ENCODE measurements around the gene GTPBP4. TPM values are rescaled to one million over a fixed set of nuclear protein-coding genes. Genes with fewer than 3 reads are reported as not detected.

Gene GTPBP4
- total RNA-seq, 1 donor, result 27.1 TPM

- Histone ChIP-seq H3K27ac (ENCODE audit: low read depth, low read length) (peak overlapping the region; percentile 97), H3K9me3 (ENCODE audit: low read depth, low read length) (no peaks in the 10 kb centered on the region), H3K36me3 (ENCODE audit: insufficient read depth, low read length) (peaks cover 7% of the 10 kb centered on the region), H3K27me3 (ENCODE audit: insufficient read depth, low read length) (no peaks in the 10 kb centered on the region), H4K20me1 (ENCODE audit: insufficient read depth, low read length) (peaks cover 27% of the 10 kb centered on the region), H3K4me2 (ENCODE audit: insufficient read depth, low read length) (peak overlapping the region; percentile 99), H3K79me2 (ENCODE audit: insufficient read depth, low read length) (peaks cover 74% of the 10 kb centered on the region), H3K4me3 (ENCODE audit: insufficient read depth, low read length) (peak overlapping the region; percentile 95), H3K4me1 (ENCODE audit: insufficient read depth, low read length) (peaks cover 16% of the 10 kb centered on the region), H2AFZ (ENCODE audit: low read length) (peak overlapping the region; percentile 80)
- no peak for TF ChIP-seq CTCF (IDR thresholded peaks at IDR 0.05; ENCODE audit: extremely low read depth, low read depth, low read length)
- DNase-seq (ENCODE audit: insufficient read length, low spot score, missing footprints), result no peak
These were observed 61.3 kb downstream of the GTPBP4 start for GRCh38 chr10:1049425-1049958.

- Histone ChIP-seq H3K4me3 (ENCODE audit: insufficient read depth, low read length) (peak overlapping the region; percentile 95), H3K27me3 (ENCODE audit: insufficient read depth, low read length) (no peaks in the 10 kb centered on the region), H3K79me2 (ENCODE audit: insufficient read depth, low read length) (peaks cover 74% of the 10 kb centered on the region), H2AFZ (ENCODE audit: low read length) (peak overlapping the region; percentile 80), H3K4me2 (ENCODE audit: insufficient read depth, low read length) (peak overlapping the region; percentile 99), H3K4me1 (ENCODE audit: insufficient read depth, low read length) (peaks cover 23% of the 10 kb centered on the region), H3K27ac (ENCODE audit: low read depth, low read length) (peak overlapping the region; percentile 97), H3K36me3 (ENCODE audit: insufficient read depth, low read length) (peaks cover 7% of the 10 kb centered on the region), H4K20me1 (ENCODE audit: insufficient read depth, low read length) (peaks cover 22% of the 10 kb centered on the region), H3K9me3 (ENCODE audit: low read depth, low read length) (no peaks in the 10 kb centered on the region)
- DNase-seq (ENCODE audit: insufficient read length, low spot score, missing footprints), result no peak
- TF ChIP-seq CTCF (IDR thresholded peaks at IDR 0.05; ENCODE audit: extremely low read depth, low read depth, low read length), result no peak
These were observed 61.9 kb downstream of the GTPBP4 start for GRCh38 chr10:1050145-1050544.

- no peaks in the 10 kb centered on the region for H3K27me3 ChIP-seq (ENCODE audit: insufficient read depth, low read length)
- H3K4me1 ChIP-seq (ENCODE audit: insufficient read depth, low read length), result peaks cover 27% of the 10 kb centered on the region
- no peak for DNase-seq (ENCODE audit: insufficient read length, low spot score, missing footprints)
- no peak for TF ChIP-seq CTCF (IDR thresholded peaks at IDR 0.05; ENCODE audit: extremely low read depth, low read depth, low read length)
- H3K4me2 ChIP-seq (ENCODE audit: insufficient read depth, low read length), result peak overlapping the region; percentile 99
- peak overlapping the region; percentile 39 for H3K4me3 ChIP-seq (ENCODE audit: insufficient read depth, low read length)
- peak overlapping the region; percentile 97 for H3K27ac ChIP-seq (ENCODE audit: low read depth, low read length)
- no peak overlapping the region for H2AFZ ChIP-seq (ENCODE audit: low read length)
- H3K79me2 ChIP-seq (ENCODE audit: insufficient read depth, low read length), result peaks cover 74% of the 10 kb centered on the region
- H3K9me3 ChIP-seq (ENCODE audit: low read depth, low read length), result no peaks in the 10 kb centered on the region
- peaks cover 18% of the 10 kb centered on the region for H4K20me1 ChIP-seq (ENCODE audit: insufficient read depth, low read length)
- peaks cover 7% of the 10 kb centered on the region for H3K36me3 ChIP-seq (ENCODE audit: insufficient read depth, low read length)
These were observed 62.3 kb downstream of the GTPBP4 start for GRCh38 chr10:1050554-1050953.

GRCh38 chr10:1054684-1055083 is 66.5 kb downstream of the GTPBP4 start:
- peaks cover 33% of the 10 kb centered on the region for H3K4me1 ChIP-seq (ENCODE audit: insufficient read depth, low read length)
- peak overlapping the region; percentile 72 for H3K4me2 ChIP-seq (ENCODE audit: insufficient read depth, low read length)
- H3K27ac ChIP-seq (ENCODE audit: low read depth, low read length), result peak overlapping the region; percentile 96
- TF ChIP-seq CTCF (IDR thresholded peaks at IDR 0.05; ENCODE audit: extremely low read depth, low read depth, low read length), result no peak
- no peak overlapping the region for H2AFZ ChIP-seq (ENCODE audit: low read length)
- no peaks in the 10 kb centered on the region for H3K27me3 ChIP-seq (ENCODE audit: insufficient read depth, low read length)
- no peak for DNase-seq (ENCODE audit: insufficient read length, low spot score, missing footprints)
- peaks cover 20% of the 10 kb centered on the region for H4K20me1 ChIP-seq (ENCODE audit: insufficient read depth, low read length)
- peaks cover 7% of the 10 kb centered on the region for H3K36me3 ChIP-seq (ENCODE audit: insufficient read depth, low read length)
- peak overlapping the region; percentile 22 for H3K4me3 ChIP-seq (ENCODE audit: insufficient read depth, low read length)
- peaks cover 85% of the 10 kb centered on the region for H3K79me2 ChIP-seq (ENCODE audit: insufficient read depth, low read length)
- H3K9me3 ChIP-seq (ENCODE audit: low read depth, low read length), result no peaks in the 10 kb centered on the region

Measured in osteoblast (primary cell).